ENCODE results near the gene C4BPB. TPM values are rescaled to one million over a fixed set of nuclear protein-coding genes. Genes with fewer than 3 reads are reported as not detected.

C4BPB gene, protein sequence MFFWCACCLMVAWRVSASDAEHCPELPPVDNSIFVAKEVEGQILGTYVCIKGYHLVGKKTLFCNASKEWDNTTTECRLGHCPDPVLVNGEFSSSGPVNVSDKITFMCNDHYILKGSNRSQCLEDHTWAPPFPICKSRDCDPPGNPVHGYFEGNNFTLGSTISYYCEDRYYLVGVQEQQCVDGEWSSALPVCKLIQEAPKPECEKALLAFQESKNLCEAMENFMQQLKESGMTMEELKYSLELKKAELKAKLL
- total RNA-seq (2022; extraction: Qiagen RNA extraction; ENCODE audit: low read depth), result 1.1 to 2.2 TPM (median 1.7 TPM) in 5 replicates

DNA sequence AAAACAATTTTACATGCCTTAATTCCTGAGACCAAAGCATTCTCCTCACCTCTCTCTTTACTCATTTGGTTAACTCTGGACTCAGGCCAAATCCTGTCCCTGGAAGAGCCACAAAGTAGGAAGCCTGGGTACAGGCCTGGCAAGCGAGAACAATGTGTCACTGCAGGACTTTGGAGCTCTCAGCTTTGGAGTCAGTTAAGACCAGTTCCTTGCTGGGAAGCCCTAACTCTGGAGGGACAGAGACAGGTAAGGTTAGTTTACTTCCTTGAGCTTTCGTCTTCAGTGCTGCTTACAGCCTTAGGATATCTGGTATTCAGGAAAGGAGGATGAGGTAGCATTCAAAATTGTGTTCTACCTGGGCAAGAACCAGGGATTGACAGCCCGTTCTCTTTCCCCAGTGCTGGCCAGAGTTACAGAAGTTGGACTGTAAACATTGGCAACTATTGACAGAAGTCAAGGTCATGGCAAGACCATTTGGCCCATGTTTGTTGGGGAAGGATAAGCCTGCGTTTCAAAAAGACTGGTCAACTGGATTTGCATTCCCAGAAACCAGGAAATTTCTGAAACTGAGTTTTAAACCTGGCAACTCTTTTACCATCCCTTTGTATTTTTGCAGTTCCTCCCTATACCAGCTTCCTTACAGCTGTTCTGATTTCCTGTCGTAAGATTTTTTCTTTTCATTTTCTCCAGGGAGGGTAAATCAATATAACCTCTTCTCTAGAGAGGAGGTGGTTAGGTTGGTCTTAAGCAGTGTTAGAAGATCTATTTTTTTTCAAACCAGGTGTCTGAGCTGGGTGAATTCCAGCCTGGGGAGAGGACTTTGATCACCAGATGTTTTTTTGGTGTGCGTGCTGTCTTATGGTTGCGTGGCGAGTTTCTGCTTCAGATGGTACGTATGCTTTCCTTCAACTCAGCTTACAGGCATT is at the start of gene C4BPB:
Gene C4BPB, plus strand, starts transcription at position 160 of the 926 bp plus-strand sequence. Its CDS starts 672 bp downstream, at position 832.

DNA sequence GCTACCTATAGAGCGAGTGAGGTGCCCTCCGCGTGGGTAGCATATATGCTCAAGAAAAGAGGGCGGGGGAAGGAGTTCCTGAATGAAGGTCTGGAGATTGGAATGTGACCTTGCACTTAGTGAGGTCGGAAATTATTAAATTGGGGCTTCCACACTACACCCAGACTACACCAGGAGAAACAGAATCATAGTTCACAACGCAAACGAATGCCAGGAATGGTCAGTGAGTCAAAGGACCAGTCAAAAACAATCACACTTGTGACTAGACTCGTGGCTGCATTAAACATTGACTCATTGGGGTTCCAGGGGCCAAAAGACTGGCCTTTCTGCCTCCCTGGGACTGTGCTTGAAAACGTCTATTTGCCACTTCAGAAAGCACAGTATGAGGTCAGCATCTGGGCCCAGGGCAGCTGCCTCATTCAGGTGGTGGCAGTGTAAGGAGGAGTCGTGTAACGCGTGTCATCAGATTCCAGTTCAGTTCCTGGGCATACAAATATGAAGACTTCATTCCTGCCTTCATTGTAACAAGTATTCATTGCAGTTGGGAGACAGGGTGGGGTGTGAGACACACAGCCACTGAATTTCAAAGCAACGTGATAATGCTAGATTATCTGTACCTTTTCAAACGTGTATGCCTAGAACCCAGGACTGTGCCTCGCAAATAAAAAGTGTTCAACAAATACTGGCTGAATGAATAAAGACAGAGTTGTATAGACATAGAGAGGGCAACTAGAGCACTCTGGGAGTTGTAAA is 37.3 kb upstream of the C4BPB start, which contains the start of gene YOD1:
Gene YOD1, minus strand, starts transcription at position 18 of the 753 bp plus-strand sequence. CDS start 178 bp downstream, outside the sequence.

DNA sequence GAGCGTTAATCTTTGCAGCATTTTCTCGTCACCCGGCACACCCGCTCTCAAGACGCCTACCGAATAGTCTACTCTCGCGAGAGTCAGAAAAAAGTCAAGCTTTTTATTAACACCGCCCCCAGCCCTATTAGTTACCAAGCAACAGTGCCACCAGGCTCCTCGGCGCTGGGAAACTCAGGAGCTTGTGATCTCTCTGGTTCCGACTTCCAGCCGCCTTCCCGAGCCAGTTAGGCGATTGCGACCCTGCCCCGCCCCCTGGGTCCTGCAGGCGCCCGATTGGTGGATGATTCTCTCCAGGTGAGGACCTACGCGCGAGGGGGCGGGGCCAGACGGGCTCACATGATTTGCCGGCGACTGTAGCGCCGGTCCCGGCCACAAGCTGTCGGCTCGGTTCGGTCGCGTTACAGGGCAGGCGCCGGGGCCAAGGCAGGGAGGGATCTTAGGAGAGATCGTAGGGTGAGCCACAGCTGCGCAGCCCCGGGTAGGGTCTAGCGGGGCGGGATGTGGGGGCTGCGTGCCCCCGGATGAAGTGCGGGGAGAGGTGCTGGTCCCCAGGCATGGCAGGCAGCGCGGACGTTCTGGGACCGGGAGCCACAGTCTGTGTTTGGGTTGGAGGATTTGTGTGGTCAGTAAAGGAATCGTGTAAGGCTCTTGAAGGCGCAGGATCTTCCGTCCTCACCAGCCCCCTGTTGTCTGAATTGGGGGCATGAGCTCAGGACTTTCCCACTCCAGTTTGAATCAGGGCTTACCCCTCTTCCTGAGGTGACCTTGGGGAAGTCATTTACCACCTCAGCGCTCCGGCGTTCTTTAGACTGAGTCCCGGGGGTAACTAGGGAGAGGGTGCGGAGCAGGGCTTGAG is 35.5 kb upstream of the C4BPB start, which contains the start of gene PFKFB2:
Gene PFKFB2, plus strand, starts transcription at position 365 of the 859 bp plus-strand sequence. CDS start 1,443 bp downstream, outside the sequence.

DNA sequence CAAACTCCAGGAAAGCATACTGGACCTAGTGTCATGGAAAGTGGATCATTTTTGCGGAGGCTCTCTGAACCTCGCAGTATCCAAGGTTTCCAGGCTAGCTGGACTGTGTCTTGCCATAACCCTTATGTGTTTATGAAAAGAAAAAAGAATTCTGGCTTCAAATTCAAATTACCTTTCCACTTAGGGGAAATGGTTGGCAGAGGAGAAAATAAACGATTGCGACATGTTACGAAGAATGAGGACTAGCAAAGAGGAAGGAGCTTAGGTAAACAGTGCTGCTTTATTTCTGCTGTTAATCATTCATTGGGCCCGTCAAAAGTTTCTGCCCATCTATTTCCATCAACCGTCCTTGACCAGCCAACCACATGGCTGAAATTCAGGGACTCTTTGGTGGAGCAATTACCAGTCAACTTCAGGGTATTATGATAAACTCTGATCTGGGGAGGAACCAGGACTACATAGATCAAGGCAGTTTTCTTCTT is 15.3 kb downstream of the C4BPB start, which contains the start of gene C4BPA:
Gene C4BPA, plus strand, starts transcription at position 342 of the 482 bp plus-strand sequence. CDS start 8,793 bp downstream, outside the sequence.

Other genes starting within 250 kb of the C4BPB start
- gene IL20, start 223.2 kb upstream of the C4BPB start, total RNA-seq (2022; extraction: Qiagen RNA extraction; ENCODE audit: low read depth), result not detected in 5 replicates
- 0.25 to 0.60 TPM (median 0.31 TPM) in 5 replicates for gene IL24, start 191.4 kb upstream of the C4BPB start, total RNA-seq (2022; extraction: Qiagen RNA extraction; ENCODE audit: low read depth)
- gene FCMR, start 166.9 kb upstream of the C4BPB start, total RNA-seq (2022; extraction: Qiagen RNA extraction; ENCODE audit: low read depth), result 3.3 to 6.4 TPM (median 4.4 TPM) in 5 replicates
- not detected in 5 replicates for gene PIGR, start 142.4 kb upstream of the C4BPB start, total RNA-seq (2022; extraction: Qiagen RNA extraction; ENCODE audit: low read depth)
- not detected in 5 replicates for gene FCAMR, start 118.4 kb upstream of the C4BPB start, total RNA-seq (2022; extraction: Qiagen RNA extraction; ENCODE audit: low read depth)
- gene C1orf116, start 56.1 kb upstream of the C4BPB start, total RNA-seq (2022; extraction: Qiagen RNA extraction; ENCODE audit: low read depth), result 4.0 to 5.3 TPM (median 4.9 TPM) in 5 replicates
- gene YOD1, start 37.7 kb upstream of the C4BPB start, total RNA-seq (2022; extraction: Qiagen RNA extraction; ENCODE audit: low read depth), result 4.7 to 8.3 TPM (median 6.9 TPM) in 5 replicates
- gene PFKFB2, start 35.6 kb upstream of the C4BPB start, total RNA-seq (2022; extraction: Qiagen RNA extraction; ENCODE audit: low read depth), result 4.2 to 6.5 TPM (median 5.9 TPM) in 5 replicates
- 0.46 to 0.77 TPM (median 0.54 TPM) in 5 replicates for gene C4BPA, start 15.4 kb downstream of the C4BPB start, total RNA-seq (2022; extraction: Qiagen RNA extraction; ENCODE audit: low read depth)
- 93.7 to 142 TPM (median 122 TPM) in 5 replicates for gene CD55, start 232.8 kb downstream of the C4BPB start, total RNA-seq (2022; extraction: Qiagen RNA extraction; ENCODE audit: low read depth)